T-helper 2 cell treated with Interferon-gamma antibody and Interleukin-4, amounts not matched to agents 100 ng/mL and 5 ng/mL, for 36 hours (primary cell): ENCODE measurements around the gene ABCC12. TPM values are rescaled to one million over a fixed set of nuclear protein-coding genes. Genes with fewer than 3 reads are reported as not detected.
"Not testable (repeated sequence)": the region's sequence is repeated elsewhere in the genome, so short reads cannot be mapped to it uniquely, and the experiment has no call there.

ENCODE experiments used
- intact Hi-C: fragments of 100-400 bp; cut with micrococcal nuclease; formaldehyde crosslinking; loops from one replicate; pipeline ENCODE4 v1.15.1; 2023
- total RNA-seq: library from RNA; stranded (reverse); gene quantifications from 2 replicates; pipeline ENCODE4 v1.2.3, GENCODE V29; 2022

The ABCC12 gene
- not detected in 2 replicates for total RNA-seq

- intact Hi-C loops = loop anchor here (1.0 to 5.0 kb wide), 4 partner anchors 694 to 1118 kb away; partner anchors contain the start of genes ITFG1 and PHKB
Observed at GRCh38 chr16:48155926-48156789, at the start of gene ABCC12. TSS of gene ABCC12 (minus strand) at chr16:48155993. CDS start at chr16:48146424, 9,569 bp downstream.

DNA sequence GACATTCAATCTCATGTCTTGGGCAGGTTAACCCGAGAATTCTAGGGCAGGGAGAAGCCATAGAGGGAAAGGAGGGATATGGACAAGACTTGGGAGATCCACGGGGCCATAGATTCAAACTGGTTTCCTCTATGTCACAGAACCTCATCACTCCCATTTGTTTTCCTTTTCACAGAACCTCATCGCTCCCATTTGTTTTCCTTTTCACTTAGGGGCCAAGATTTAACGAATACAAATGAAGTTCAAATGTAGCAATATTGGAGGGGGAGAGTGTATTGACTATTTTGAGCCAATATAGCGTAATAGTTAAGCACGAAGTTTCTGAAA, 49.0 kb upstream of the ABCC12 start:
- intact Hi-C loops = no loop called here

- intact Hi-C loops = no loop called here
Observed at GRCh38 chr16:48203974-48204824, 48.4 kb upstream of the ABCC12 start.

DNA sequence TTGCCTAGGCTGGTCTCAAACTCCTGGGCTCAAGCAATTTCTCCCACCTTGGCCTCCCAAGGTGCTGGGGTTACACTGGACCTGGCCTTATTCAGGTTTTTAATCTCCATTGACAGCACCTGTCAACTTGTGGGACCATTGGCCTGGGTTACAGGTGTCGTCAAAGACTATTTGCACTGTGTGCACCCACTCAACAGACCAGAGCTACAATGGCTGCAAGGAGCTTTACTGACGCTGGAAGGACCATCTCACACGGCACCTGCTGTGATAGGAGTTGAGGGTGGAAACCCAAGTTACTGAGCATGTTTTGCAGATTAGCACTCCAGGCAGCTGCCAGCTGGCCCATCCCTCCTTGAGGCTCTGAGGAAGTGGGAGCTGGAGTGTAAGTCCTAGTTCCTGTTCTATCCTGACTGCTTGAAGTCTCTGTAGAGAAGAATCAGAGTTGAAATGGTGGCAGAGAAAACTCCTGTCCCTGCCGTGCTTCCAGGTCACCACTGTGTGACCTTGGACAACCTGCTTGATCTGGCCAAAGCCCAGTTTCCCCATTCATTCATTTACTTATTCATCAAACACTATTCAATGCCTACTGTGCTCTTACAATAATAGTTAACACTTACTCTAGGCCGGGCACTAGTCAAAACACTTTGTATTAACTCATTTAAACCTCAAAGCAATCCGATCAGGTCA, 45.9 kb upstream of the ABCC12 start:
- intact Hi-C loops = no loop called here

GRCh38 chr16:48197294-48197693, 41.5 kb upstream of the ABCC12 start:
- intact Hi-C loops = no loop called here

- intact Hi-C loops = no loop called here
Observed at GRCh38 chr16:48194828-48195556, 39.2 kb upstream of the ABCC12 start.

GRCh38 chr16:48193846-48194245, 38.1 kb upstream of the ABCC12 start:
- intact Hi-C loops = no loop called here

DNA sequence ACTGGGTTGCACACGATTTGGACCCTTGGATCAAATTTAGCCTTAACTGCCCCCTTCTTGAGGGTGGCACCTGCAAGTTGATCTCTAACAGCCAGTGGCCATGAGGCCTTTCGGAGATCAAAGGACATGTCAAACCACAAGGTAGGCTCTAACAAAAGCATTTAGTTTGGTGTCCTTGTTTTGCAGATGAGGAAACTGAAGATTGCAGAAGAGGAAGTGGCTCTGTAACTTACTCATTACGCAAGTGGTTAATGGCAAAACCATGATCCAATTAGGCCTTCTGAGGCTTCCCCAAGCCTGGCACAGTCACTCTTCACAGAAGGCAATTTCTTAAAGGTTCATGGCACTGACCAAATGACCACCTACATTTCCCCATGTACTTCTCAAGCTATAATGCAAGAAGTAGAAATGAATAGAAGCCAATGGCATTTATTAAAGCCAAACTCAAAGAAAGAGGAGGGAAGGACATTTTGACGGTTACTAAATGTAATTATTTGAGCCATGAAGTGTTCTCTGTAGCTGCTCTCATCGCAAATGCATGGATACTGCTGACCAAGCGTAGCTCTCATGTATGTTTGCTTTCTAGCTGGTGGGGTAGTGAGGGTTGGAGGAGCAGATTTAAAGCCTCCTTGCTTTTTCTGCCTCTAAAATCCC, 32.8 kb upstream of the ABCC12 start:
- intact Hi-C loops = no loop called here

GRCh38 chr16:48187779-48188178, 32.0 kb upstream of the ABCC12 start:
- intact Hi-C loops = no loop called here

DNA sequence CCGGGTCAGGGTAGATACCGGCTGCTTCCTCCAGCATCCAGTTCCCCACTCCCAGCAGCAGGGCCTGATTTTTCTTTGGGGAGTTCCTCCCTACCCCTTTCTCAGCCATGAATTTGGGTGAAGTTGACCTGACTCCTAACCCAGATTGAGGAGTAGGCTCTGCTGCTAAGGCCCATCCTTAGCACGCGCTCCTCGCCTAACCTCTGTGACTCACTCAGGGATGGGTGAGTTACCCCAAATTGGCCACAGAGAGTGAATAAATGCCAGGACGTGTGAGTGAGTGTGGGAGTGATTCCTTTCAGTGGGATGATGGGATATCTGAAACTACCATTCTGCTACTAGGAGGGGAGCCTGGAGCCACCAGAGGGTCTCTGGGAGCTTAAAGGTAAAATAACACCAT, 28.9 kb upstream of the ABCC12 start:
- intact Hi-C loops = no loop called here

- intact Hi-C loops = no loop called here
Observed at GRCh38 chr16:48182979-48183537, 27.3 kb upstream of the ABCC12 start.

- intact Hi-C loops = not testable (repeated sequence)
Observed at GRCh38 chr16:48181746-48182520, 26.1 kb upstream of the ABCC12 start.

DNA sequence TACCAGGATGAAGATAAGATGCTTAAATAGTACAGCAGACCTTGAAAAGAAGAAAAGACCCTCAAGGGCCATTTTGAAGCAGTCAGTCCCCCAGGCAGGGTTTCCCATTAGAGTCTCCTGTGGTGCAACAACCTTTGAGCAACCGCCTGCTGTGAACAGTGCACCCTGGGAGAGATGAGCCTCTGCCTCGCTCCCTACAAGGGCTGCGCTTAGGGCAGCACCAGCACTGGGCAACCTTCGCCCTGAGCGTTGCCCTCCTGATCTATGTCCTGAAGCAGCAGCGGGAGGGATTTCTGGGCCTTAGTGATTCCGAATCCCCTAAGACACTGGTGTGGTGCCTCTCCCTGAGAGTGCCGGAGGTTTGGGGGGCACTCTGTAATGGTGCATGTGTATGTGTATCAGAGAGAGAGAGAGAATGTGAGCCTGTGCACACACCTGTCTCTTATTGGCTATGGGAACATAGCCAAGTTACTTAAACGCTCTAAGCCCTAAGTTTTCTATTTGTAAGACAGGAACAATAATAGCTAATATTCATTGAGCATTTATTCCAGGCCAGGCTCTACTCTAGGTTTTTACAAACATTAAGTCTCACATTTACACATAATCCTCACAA, 25.2 kb upstream of the ABCC12 start:
- intact Hi-C loops = no loop called here

GRCh38 chr16:48176635-48177408, 21.0 kb upstream of the ABCC12 start:
- intact Hi-C loops = no loop called here

DNA sequence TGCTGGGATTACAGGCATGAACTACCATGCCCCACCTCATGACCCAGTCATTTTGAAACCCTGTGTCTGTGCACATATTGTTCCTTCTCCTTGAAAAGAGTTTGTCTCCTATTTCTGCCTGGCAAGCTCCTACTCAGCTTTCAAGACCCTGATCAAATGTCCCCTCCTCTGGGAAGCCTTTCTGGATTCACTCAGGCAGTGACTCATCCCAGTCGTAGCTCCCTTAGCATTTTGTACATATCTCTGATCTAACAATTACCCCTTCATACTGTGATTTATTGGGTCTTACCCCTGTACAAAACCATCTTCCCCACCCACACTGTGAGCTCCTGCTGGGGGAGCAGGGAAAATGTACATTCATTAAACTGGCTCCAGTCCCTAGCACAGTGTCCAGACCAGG, 18.1 kb upstream of the ABCC12 start:
- intact Hi-C loops = no loop called here

- intact Hi-C loops = no loop called here
Observed at GRCh38 chr16:48172682-48173081, 16.9 kb upstream of the ABCC12 start.

GRCh38 chr16:48169896-48170295, 14.1 kb upstream of the ABCC12 start:
- intact Hi-C loops = loop anchor here (5.0 kb wide), 1 partner anchor 462 kb away; no protein-coding TSS in a partner anchor

DNA sequence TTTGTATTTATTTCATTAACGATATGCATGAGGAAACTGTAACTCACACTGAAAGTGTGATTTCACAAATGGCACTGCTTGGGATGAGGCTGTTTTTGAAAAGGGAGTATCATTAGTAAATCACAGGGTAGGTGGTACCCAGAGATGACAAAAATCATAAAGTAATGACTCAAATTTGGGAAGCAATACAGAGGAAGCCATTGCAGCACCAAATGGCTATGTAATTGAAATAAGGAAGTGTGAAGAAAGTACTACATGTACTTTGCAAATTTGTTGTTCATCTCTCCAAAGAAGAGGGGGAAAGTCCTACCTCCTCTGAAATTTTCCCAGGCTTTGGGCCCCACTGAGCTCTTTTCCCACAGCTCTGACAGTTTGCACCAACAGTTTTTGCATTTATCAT, 12.3 kb upstream of the ABCC12 start:
- intact Hi-C loops = loop anchor here (5.0 kb wide), 1 partner anchor 464 kb away; no protein-coding TSS in a partner anchor
